SU-DHL-6 (cell line): ENCODE measurements around the gene ANKS1A.

Experiments
- H2AFZ ChIP-seq: fragments of 200-600 bp; sonication (generic); 2 replicates; pipeline ENCODE4 v1.6.1; 2014; ENCODE audit warnings: low read depth, mild to moderate bottlenecking, moderate library complexity, mixed read lengths, antibody characterized with exemption, low read length; ENCODE audit not compliant: severe bottlenecking
- H3F3A ChIP-seq: fragments of 200-600 bp; shearing (Covaris generic); 2 replicates; pipeline ENCODE4 v1.6.0; 2016; ENCODE audit warnings: antibody characterized with exemption, mild to moderate bottlenecking; ENCODE audit not compliant: insufficient read depth
- H3K27ac ChIP-seq: fragments of 200-600 bp; sonication (generic); 2 replicates; pipeline ENCODE4 v1.5.1; 2016; ENCODE audit warnings: low read depth, mild to moderate bottlenecking, low read length, moderate library complexity, mixed read lengths
- H3K27me3 ChIP-seq: fragments of 200-600 bp; sonication (generic), shearing (Covaris generic); 2 replicates; pipeline ENCODE4 v1.6.0; 2014; ENCODE audit warnings: mild to moderate bottlenecking, low read length
- H3K36me3 ChIP-seq: fragments of 200-600 bp; sonication (generic); 2 replicates; pipeline ENCODE4 v1.6.1; 2014; ENCODE audit warnings: mild to moderate bottlenecking, low read length, mixed read lengths
- H3K4me2 ChIP-seq: fragments of 300-600, 200-600 bp; shearing (Covaris generic), sonication (generic); 2 replicates; pipeline ENCODE4 v1.6.0; 2014; ENCODE audit warnings: low read length, low read depth, mild to moderate bottlenecking; ENCODE audit not compliant: poor library complexity, severe bottlenecking
- H3K4me3 ChIP-seq: fragments of 200-600 bp; sonication (generic); 2 replicates; pipeline ENCODE4 v1.5.1; 2014; ENCODE audit warnings: antibody characterized with exemption, low read length, mild to moderate bottlenecking, mixed read lengths; ENCODE audit not compliant: insufficient read depth, poor library complexity, severe bottlenecking
- H3K79me2 ChIP-seq: fragments of 200-600 bp; sonication (generic); 2 replicates; pipeline ENCODE4 v1.6.1; 2014; ENCODE audit warnings: mild to moderate bottlenecking, low read length, moderate library complexity; ENCODE audit not compliant: insufficient read depth
- H3K9ac ChIP-seq: fragments of 200-600 bp; sonication (generic); 2 replicates; pipeline ENCODE4 v1.7.0; 2014; ENCODE audit warnings: mild to moderate bottlenecking, low read length
- H3K9me2 ChIP-seq: fragments of 200-600 bp; sonication (generic); replicated peaks from 2 replicates; pipeline ENCODE4 v1.6.1; 2014; ENCODE audit warnings: low read length; ENCODE audit not compliant: insufficient read depth
- H3K9me3 ChIP-seq: fragments of 200-600 bp; sonication (generic); 2 replicates; pipeline ENCODE4 v1.6.1; 2014; ENCODE audit warnings: low read length, mixed read lengths; ENCODE audit not compliant: insufficient read depth
- H4K20me1 ChIP-seq: fragments of 200-600 bp; sonication (generic); 2 replicates; pipeline ENCODE4 v1.6.1; 2014; ENCODE audit warnings: low read depth, mild to moderate bottlenecking, antibody characterized with exemption, low read length, moderate library complexity, mixed read lengths
- EZH2phosphoT487 ChIP-seq: fragments of 200-600 bp; sonication (generic), shearing (Covaris generic); conservative IDR thresholded peaks from 2 replicates; pipeline ENCODE4 v1.6.1; 2018; ENCODE audit warnings: mild to moderate bottlenecking, antibody characterized with exemption, low read length, moderate library complexity, mixed read lengths
- TF ChIP-seq, protein P1 (sequence below): fragments of 200-600 bp; sonication (generic); IDR thresholded peaks from one replicate; pipeline ENCODE4 v1.5.1; 2017; ENCODE audit warnings: antibody characterized with exemption, mild to moderate bottlenecking, low read length, moderate library complexity; ENCODE audit not compliant: insufficient read depth, poor library complexity, severe bottlenecking

The ANKS1A gene

DNA sequence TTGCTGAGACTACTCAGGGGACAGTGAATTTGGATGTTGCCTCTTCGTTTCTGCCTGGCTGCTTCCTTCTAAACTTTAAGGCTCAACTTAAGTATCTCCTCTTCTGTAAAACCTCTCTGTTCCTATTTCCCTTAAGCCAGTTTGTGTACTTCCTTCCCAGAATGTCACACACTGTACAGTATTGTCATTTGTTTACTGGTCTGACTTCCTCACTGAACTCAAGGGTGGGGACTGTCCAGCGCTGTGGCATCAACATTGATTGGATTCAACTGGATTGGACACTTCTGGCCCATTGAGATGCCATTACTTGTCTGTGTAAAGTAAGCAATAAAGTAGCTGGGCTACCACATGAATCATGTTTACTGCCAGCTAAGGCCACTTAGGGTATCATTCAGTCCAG lies 69.7 kb downstream of the ANKS1A start:
- H3K9me3 ChIP-seq, result no peaks in the 10 kb centered on the region
- no peak overlapping the region for H3K27ac ChIP-seq
- H2AFZ ChIP-seq, result no peak overlapping the region
- no peak overlapping the region for H3K4me3 ChIP-seq
- H4K20me1 ChIP-seq, result no peaks in the 10 kb centered on the region
- H3K27me3 ChIP-seq, result no peaks in the 10 kb centered on the region
- TF ChIP-seq, protein P1, sequence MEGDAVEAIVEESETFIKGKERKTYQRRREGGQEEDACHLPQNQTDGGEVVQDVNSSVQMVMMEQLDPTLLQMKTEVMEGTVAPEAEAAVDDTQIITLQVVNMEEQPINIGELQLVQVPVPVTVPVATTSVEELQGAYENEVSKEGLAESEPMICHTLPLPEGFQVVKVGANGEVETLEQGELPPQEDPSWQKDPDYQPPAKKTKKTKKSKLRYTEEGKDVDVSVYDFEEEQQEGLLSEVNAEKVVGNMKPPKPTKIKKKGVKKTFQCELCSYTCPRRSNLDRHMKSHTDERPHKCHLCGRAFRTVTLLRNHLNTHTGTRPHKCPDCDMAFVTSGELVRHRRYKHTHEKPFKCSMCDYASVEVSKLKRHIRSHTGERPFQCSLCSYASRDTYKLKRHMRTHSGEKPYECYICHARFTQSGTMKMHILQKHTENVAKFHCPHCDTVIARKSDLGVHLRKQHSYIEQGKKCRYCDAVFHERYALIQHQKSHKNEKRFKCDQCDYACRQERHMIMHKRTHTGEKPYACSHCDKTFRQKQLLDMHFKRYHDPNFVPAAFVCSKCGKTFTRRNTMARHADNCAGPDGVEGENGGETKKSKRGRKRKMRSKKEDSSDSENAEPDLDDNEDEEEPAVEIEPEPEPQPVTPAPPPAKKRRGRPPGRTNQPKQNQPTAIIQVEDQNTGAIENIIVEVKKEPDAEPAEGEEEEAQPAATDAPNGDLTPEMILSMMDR, result no peak
- no peak for TF ChIP-seq EZH2phosphoT487
- H3K9me2 ChIP-seq, result no peaks in the 10 kb centered on the region
- no peaks in the 10 kb centered on the region for H3F3A ChIP-seq
- no peaks in the 10 kb centered on the region for H3K36me3 ChIP-seq
- H3K4me2 ChIP-seq, result no peak overlapping the region
- no peak overlapping the region for H3K9ac ChIP-seq
- H3K79me2 ChIP-seq, result no peaks in the 10 kb centered on the region

DNA sequence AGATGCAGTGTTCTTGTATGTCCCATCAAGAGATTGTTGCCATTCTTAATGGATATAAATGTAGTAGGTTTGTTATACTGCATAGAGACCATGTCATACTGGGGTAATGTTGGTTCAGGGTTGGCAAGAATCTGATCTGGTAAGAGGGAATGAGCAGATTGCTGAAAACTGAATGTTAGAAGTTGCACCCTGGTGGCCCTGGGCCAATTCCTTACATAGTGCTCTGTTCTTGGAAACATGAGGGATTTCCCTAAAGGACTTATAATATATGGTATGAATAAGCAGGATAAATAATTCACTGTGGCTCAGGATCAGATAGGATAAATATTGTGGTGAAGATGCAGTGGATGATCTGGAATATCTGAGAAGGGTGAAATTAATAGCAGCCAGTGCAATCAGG lies 70.2 kb downstream of the ANKS1A start:
- Histone ChIP-seq H3K27ac (no peak overlapping the region), H2AFZ (no peak overlapping the region), H3K36me3 (no peaks in the 10 kb centered on the region), H3K27me3 (no peaks in the 10 kb centered on the region), H3K79me2 (no peaks in the 10 kb centered on the region), H3K9ac (no peak overlapping the region), H3K4me3 (no peak overlapping the region), H3K4me2 (no peak overlapping the region), H3F3A (no peaks in the 10 kb centered on the region), H3K9me2 (no peaks in the 10 kb centered on the region), H3K9me3 (no peaks in the 10 kb centered on the region), H4K20me1 (no peaks in the 10 kb centered on the region; the same call in 1 of the 2 replicates)
- no peak for TF ChIP-seq EZH2phosphoT487
- TF ChIP-seq, protein P1, result no peak

DNA sequence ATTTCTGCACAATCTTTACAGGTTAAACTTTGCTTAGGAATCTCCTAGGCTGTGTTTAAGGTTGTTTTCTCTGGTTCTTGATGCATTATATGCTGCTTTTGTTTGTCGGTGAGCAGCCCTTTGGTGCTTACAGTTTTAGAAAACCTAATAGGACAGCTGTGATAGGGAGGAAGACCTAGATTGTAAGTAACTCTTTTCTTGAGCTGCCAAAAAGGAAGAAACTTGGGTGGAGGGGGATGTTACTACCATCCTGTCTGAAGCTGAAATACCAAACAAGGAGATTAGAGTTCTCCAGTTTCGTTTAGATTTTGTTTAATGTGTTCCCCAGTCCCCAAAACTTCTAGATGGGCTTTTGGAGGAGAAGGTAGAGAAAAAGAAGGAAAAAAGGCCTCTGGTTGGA lies 72.0 kb downstream of the ANKS1A start:
- Histone ChIP-seq H3K4me3 (no peak overlapping the region), H3K27me3 (no peaks in the 10 kb centered on the region), H3K36me3 (no peaks in the 10 kb centered on the region), H3K9me2 (no peaks in the 10 kb centered on the region), H4K20me1 (no peaks in the 10 kb centered on the region; the same call in 1 of the 2 replicates), H3K4me2 (no peak overlapping the region), H3K79me2 (no peaks in the 10 kb centered on the region), H2AFZ (no peak overlapping the region), H3K27ac (no peak overlapping the region), H3F3A (no peaks in the 10 kb centered on the region), H3K9ac (no peak overlapping the region), H3K9me3 (no peaks in the 10 kb centered on the region)
- TF ChIP-seq, protein P1, result no peak
- TF ChIP-seq EZH2phosphoT487, result no peak
